Endothelial cell of umbilical vein (primary cell): ENCODE results near the gene MAPK9. TPM values are rescaled to one million over a fixed set of nuclear protein-coding genes. Genes with fewer than 3 reads are reported as not detected.

ENCODE experiments used
- BruUV-seq: library from RNA; stranded (reverse); fragments of 400-500 nt; replicated peaks from 2 replicates; lab custom pipeline; 2021; lab: Mats Ljungman, UMichigan
- CTCF ChIA-PET: fragments of 300-600, 350-600 bp; sonication (Branson Sonifier 250); formaldehyde crosslinking; loops from one replicate; lab custom pipeline; 2021; ENCODE audit warnings: antibody characterized with exemption, inconsistent platforms; lab: Charles Lee
- POLR2A ChIA-PET: fragments of 300-600, 350-600 bp; sonication (Branson Sonifier 250); formaldehyde crosslinking; loops from one replicate; lab custom pipeline; 2021; ENCODE audit warnings: antibody characterized with exemption, inconsistent platforms; lab: Charles Lee
- DNase-seq: peaks from one replicate; pipeline ENCODE4 v3.0.0-alpha.2; 2011; ENCODE audit warnings: low read depth, low spot score
- FAIRE-seq: peaks from 2 replicates; lab custom pipeline; 2011; peaks lifted over from hg19 to GRCh38; lab: Jason Lieb, UNC
- H2AFZ ChIP-seq: 2 replicates; pipeline ENCODE4 v1.6.0; 2012; ENCODE audit warnings: low read depth, low read length, control low read depth, inconsistent platforms
- H3K27ac ChIP-seq: 2 replicates; pipeline ENCODE4 v1.5.1; 2011; ENCODE audit warnings: low read depth, mild to moderate bottlenecking, control low read depth, low read length, moderate library complexity; ENCODE audit not compliant: insufficient read depth
- H3K27me3 ChIP-seq, 2 experiments: 2 replicates each; pipeline versions ENCODE4 v1.6.0 to v1.6.1; 2011; ENCODE audit warnings: low read length in 2 of 2, mixed read lengths in 1 of 2; ENCODE audit not compliant: control insufficient read depth in 2 of 2, insufficient read depth in 2 of 2
- H3K36me3 ChIP-seq, 2 experiments: 2 replicates in 1 of 2; 3 replicates in 1 of 2; pipeline ENCODE4 v1.5.1; 2011; ENCODE audit warnings: low read length in 2 of 2, mild to moderate bottlenecking in 1 of 2, moderate library complexity in 1 of 2; ENCODE audit not compliant: control insufficient read depth in 2 of 2, insufficient read depth in 2 of 2; ENCODE audit errors: extremely low read depth in 1 of 2
- H3K4me1 ChIP-seq: 3 replicates; pipeline ENCODE4 v1.5.1; 2011; ENCODE audit warnings: mild to moderate bottlenecking, low read length; ENCODE audit not compliant: control insufficient read depth, insufficient read depth; ENCODE audit errors: extremely low read depth
- H3K4me2 ChIP-seq: 2 replicates; pipeline ENCODE4 v1.6.1; 2011; ENCODE audit warnings: low read length, control low read depth, mixed read lengths; ENCODE audit not compliant: insufficient read depth
- H3K4me3 ChIP-seq, 3 experiments: fragments of 200-600 bp in 1 of 3; sonication (generic), shearing (Covaris generic) in 1 of 3; replicated peaks in 1 of 3; 2 replicates each; pipeline ENCODE4 v1.5.1; 2011 to 2016; ENCODE audit warnings: control low read depth in 3 of 3, low read length in 3 of 3, mild to moderate bottlenecking in 2 of 3, inconsistent platforms in 1 of 3, low read depth in 1 of 3, moderate library complexity in 1 of 3; ENCODE audit not compliant: insufficient read depth in 1 of 3
- H3K79me2 ChIP-seq: 2 replicates; pipeline ENCODE4 v1.6.0; 2012; ENCODE audit warnings: low read length, inconsistent platforms; ENCODE audit not compliant: control insufficient read depth, insufficient read depth
- H3K9ac ChIP-seq: replicated peaks from 2 replicates; pipeline ENCODE3; 2011; ENCODE audit warnings: low read length, control low read depth; ENCODE audit not compliant: insufficient read depth; ENCODE audit errors: extremely low read depth
- H3K9me1 ChIP-seq: replicated peaks from 3 replicates; pipeline ENCODE4 v1.6.0; 2011; ENCODE audit warnings: mild to moderate bottlenecking, low read length; ENCODE audit not compliant: control insufficient read depth, insufficient read depth; ENCODE audit errors: extremely low read depth
- H3K9me3 ChIP-seq: replicated peaks from 2 replicates; pipeline ENCODE4 v1.5.1; 2012; ENCODE audit warnings: low read length, inconsistent platforms; ENCODE audit not compliant: control insufficient read depth, insufficient read depth
- H4K20me1 ChIP-seq: replicated peaks from 2 replicates; pipeline ENCODE3; 2011; ENCODE audit warnings: mild to moderate bottlenecking, low read length; ENCODE audit not compliant: control insufficient read depth, insufficient read depth; ENCODE audit errors: extremely low read depth
- EZH2 ChIP-seq: IDR thresholded peaks from 2 replicates; pipeline ENCODE4 v1.6.1; 2012; ENCODE audit warnings: borderline replicate concordance, low read depth, mild to moderate bottlenecking, moderate library complexity, low read length, inconsistent platforms; ENCODE audit not compliant: severe bottlenecking
- FOS ChIP-seq: IDR thresholded peaks from 2 replicates; pipeline ENCODE4 v1.6.1; 2011; ENCODE audit warnings: mild to moderate bottlenecking, low read length, moderate library complexity, borderline replicate concordance; ENCODE audit not compliant: insufficient read depth
- GATA2 ChIP-seq: IDR thresholded peaks from 2 replicates; pipeline ENCODE4 v1.7.0; 2011; ENCODE audit warnings: low read depth, mild to moderate bottlenecking, moderate library complexity, mixed read lengths, low read length; ENCODE audit not compliant: insufficient read length, insufficient read depth
- JUN ChIP-seq: IDR thresholded peaks from 2 replicates; pipeline ENCODE4 v1.6.1; 2011; ENCODE audit warnings: borderline replicate concordance, low read depth; ENCODE audit not compliant: insufficient read length, insufficient read depth
- MAX ChIP-seq: IDR thresholded peaks from 2 replicates; pipeline ENCODE4 v1.6.1; 2011; ENCODE audit not compliant: insufficient read depth, insufficient read length
- MYC ChIP-seq: IDR thresholded peaks from one replicate; pipeline ENCODE4 v1.6.1; 2011; ENCODE audit warnings: mild to moderate bottlenecking, low read depth, low read length
- POLR2A ChIP-seq: IDR thresholded peaks from 2 replicates; pipeline ENCODE4 v1.6.1; 2012; ENCODE audit warnings: low read depth, mild to moderate bottlenecking, control low read depth, low read length
- POLR2AphosphoS5 ChIP-seq: IDR thresholded peaks from 2 replicates; pipeline ENCODE4 v1.6.1; 2012; ENCODE audit warnings: low read depth, mild to moderate bottlenecking, control low read depth, low read length, moderate library complexity; ENCODE audit not compliant: insufficient read depth
- dilution Hi-C: fragments of 300-500 bp; cut with MboI; formaldehyde crosslinking; loops from one replicate; pipeline ENCODE4 v1.15.0; 2019; ENCODE audit warnings: low sequenced_read_pairs; ENCODE audit not compliant: extremely low pct_ligation_motif_present
- intact Hi-C: fragments of 100-400 bp; cut with micrococcal nuclease; formaldehyde crosslinking; loops from one replicate; pipeline ENCODE4 v1.10.0; 2022
- polyA plus RNA-seq, 4 experiments: library from polyadenylated mRNA; depleted of rRNA in 3 of 4; stranded (reverse) in 3 of 4; unstranded in 1 of 4; fragments of >200 nt; gene quantifications; 2 replicates each; pipeline versions ENCODE4 v1.2.1 to v1.2.3, GENCODE V29; 2011 to 2012; ENCODE audit warnings: missing spikeins in 1 of 4
- total RNA-seq: library from RNA; stranded (reverse); gene quantifications from 2 replicates; pipeline ENCODE4 v1.2.3, GENCODE V29; 2021
- TF ChIP-seq, protein P1 (sequence below), 2 donors: IDR thresholded peaks; 1 replicate in 1 of 2; 2 replicates in 1 of 2; pipeline ENCODE4 v1.5.1; 2011; ENCODE audit warnings: low read length in 2 of 2, mild to moderate bottlenecking in 2 of 2, moderate library complexity in 2 of 2, control low read depth in 1 of 2, inconsistent platforms in 1 of 2, low read depth in 1 of 2; ENCODE audit not compliant: insufficient read depth in 1 of 2; ENCODE audit errors: extremely low read depth in 1 of 2

MAPK9 gene
- total and polyA plus RNA-seq, 2 donors (not counting 3 experiments of a cell fraction or from before 2014, with no cell fraction given), result 24.6 to 34.8 TPM

GRCh38 chr5:180284149-180284548, 7.7 kb downstream of the MAPK9 start:
- POLR2A ChIA-PET, result no interaction called here

More at GRCh38 chr5:180284149-180284548, 7.7 kb downstream of the MAPK9 start:
- peaks cover 2% of the 10 kb centered on the region for H4K20me1 ChIP-seq
- BruUV-seq, result no TSS peak
- H3K27me3 ChIP-seq, result no peaks in the 10 kb centered on the region
- no peak overlapping the region for H3K27ac ChIP-seq
- no peak overlapping the region for H3K4me3 ChIP-seq
- H3K9ac ChIP-seq, result no peak overlapping the region
- CTCF ChIA-PET, result interaction anchor here (0.8 to 2.1 kb wide), 3 partner anchors 12 to 45 kb away, joined by 3 to 5 read pairs (median 4); no protein-coding TSS in a partner anchor
- no peaks in the 10 kb centered on the region for H3K9me3 ChIP-seq
- no peaks in the 10 kb centered on the region for H3K4me1 ChIP-seq
- no peak overlapping the region for H3K4me2 ChIP-seq
- no peaks in the 10 kb centered on the region for H3K9me1 ChIP-seq
- TF ChIP-seq MYC, result no peak
- TF ChIP-seq JUN, result no peak
- TF ChIP-seq, protein P1, sequence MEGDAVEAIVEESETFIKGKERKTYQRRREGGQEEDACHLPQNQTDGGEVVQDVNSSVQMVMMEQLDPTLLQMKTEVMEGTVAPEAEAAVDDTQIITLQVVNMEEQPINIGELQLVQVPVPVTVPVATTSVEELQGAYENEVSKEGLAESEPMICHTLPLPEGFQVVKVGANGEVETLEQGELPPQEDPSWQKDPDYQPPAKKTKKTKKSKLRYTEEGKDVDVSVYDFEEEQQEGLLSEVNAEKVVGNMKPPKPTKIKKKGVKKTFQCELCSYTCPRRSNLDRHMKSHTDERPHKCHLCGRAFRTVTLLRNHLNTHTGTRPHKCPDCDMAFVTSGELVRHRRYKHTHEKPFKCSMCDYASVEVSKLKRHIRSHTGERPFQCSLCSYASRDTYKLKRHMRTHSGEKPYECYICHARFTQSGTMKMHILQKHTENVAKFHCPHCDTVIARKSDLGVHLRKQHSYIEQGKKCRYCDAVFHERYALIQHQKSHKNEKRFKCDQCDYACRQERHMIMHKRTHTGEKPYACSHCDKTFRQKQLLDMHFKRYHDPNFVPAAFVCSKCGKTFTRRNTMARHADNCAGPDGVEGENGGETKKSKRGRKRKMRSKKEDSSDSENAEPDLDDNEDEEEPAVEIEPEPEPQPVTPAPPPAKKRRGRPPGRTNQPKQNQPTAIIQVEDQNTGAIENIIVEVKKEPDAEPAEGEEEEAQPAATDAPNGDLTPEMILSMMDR (IDR thresholded peaks at IDR 0.05; ENCODE audit: extremely low read depth in 1 of 2, insufficient read depth in 1 of 2, low read depth in 1 of 2, low read length in 2 of 2), result no peak
- no peak for TF ChIP-seq GATA2
- no peak for TF ChIP-seq MAX
- no peak for TF ChIP-seq POLR2A
- no peak for TF ChIP-seq POLR2AphosphoS5
- no peak for TF ChIP-seq FOS
- no peak for TF ChIP-seq EZH2
- peaks cover 27% of the 10 kb centered on the region for H3K79me2 ChIP-seq
- no peak for DNase-seq
- intact Hi-C loops, result no loop called here
- H3K36me3 ChIP-seq, result peaks cover 0 to 8% of the 10 kb centered on the region in 2 experiments
- H2AFZ ChIP-seq, result no peak overlapping the region
- no peak for FAIRE-seq
- dilution Hi-C loops, result no loop called here
